ENCODE measurements around the gene KRTAP22-1.

The KRTAP22-1 gene

GRCh38 chr21:30628109-30628508 lies 27.2 kb downstream of the KRTAP22-1 start:
- DNase-seq = no peak

GRCh38 chr21:30629200-30629599 lies 28.3 kb downstream of the KRTAP22-1 start:
- no peak for DNase-seq

GRCh38 chr21:30634906-30635305 lies 34.0 kb downstream of the KRTAP22-1 start, which contains the start of gene KRTAP20-2:
Gene KRTAP20-2 (plus strand): TSS chr21:30635206. CDS start chr21:30635264, 58 bp downstream.
- no peak for DNase-seq

- no peak for DNase-seq
Observed at GRCh38 chr21:30638686-30639085, 37.8 kb downstream of the KRTAP22-1 start.

GRCh38 chr21:30642564-30642963 lies 41.7 kb downstream of the KRTAP22-1 start, which contains the start of gene KRTAP20-3:
Gene KRTAP20-3 (plus strand): TSS chr21:30642864.
- DNase-seq = no peak

GRCh38 chr21:30646904-30647414 lies 46.1 kb downstream of the KRTAP22-1 start:
- DNase-seq = no peak
